Activated T-helper 1 cell treated with anti-CD3 and anti-CD28 coated beads, Interleukin-2, amount 50 U/mL, for 16 hours (primary cell): ENCODE data around the gene FERMT2.

Experiments
- DNase-seq, 2 donors: peaks; one replicate each; pipeline ENCODE4 v3.0.0-alpha.2; 2020; ENCODE audit warnings: low read depth in 1 of 2, low spot score in 1 of 2

Gene FERMT2

GRCh38 chr14:52829527-52830185 lies 121.2 kb downstream of the FERMT2 start:
- DNase-seq, result no peak

GRCh38 chr14:52827426-52827825 lies 123.4 kb downstream of the FERMT2 start:
- no peak for DNase-seq

- no peak for DNase-seq
These were observed 125.8 kb downstream of the FERMT2 start for GRCh38 chr14:52825085-52825484.

GRCh38 chr14:52824462-52824861 lies 126.4 kb downstream of the FERMT2 start:
- no peak for DNase-seq

GRCh38 chr14:52821805-52822250 lies 129.0 kb downstream of the FERMT2 start:
- no peak for DNase-seq

GRCh38 chr14:52808101-52808500 lies 142.7 kb downstream of the FERMT2 start:
- no peak for DNase-seq
